ENCODE measurements around the gene DNAH7.

DNA sequence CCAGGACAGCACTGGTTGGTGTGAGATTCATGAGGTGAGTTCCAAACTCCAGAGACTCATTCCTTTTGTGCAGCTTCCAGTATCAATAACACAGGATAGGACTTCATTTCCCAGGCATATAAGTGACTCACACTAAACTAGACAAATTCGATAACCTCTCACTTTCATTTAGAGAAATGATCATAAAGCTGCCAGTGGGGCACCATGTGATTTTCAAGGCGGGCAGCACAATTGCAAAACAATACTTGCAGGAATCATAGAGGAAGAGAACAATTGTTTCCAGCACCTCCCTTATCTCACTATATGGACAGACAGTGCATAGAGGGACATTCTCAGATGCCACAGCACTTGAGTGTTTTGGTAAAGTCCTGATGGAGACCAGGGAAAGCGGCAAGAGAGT is 31.3 kb upstream of the DNAH7 start:
- TF ChIP-seq, protein P1, sequence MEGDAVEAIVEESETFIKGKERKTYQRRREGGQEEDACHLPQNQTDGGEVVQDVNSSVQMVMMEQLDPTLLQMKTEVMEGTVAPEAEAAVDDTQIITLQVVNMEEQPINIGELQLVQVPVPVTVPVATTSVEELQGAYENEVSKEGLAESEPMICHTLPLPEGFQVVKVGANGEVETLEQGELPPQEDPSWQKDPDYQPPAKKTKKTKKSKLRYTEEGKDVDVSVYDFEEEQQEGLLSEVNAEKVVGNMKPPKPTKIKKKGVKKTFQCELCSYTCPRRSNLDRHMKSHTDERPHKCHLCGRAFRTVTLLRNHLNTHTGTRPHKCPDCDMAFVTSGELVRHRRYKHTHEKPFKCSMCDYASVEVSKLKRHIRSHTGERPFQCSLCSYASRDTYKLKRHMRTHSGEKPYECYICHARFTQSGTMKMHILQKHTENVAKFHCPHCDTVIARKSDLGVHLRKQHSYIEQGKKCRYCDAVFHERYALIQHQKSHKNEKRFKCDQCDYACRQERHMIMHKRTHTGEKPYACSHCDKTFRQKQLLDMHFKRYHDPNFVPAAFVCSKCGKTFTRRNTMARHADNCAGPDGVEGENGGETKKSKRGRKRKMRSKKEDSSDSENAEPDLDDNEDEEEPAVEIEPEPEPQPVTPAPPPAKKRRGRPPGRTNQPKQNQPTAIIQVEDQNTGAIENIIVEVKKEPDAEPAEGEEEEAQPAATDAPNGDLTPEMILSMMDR (IDR thresholded peaks at IDR 0.05), result no peak
- TF ChIP-seq POLR2A (IDR thresholded peaks at IDR 0.05), result no peak
